Sigmoid colon (tissue), 4 donors: Measurements from ENCODE around the gene CEP112.

ENCODE experiments used
- EP300 ChIP-seq, 4 donors: sonication (generic); formaldehyde crosslinking; IDR thresholded peaks; one replicate each; pipeline ENCODE4 v1.6.1; 2017; ENCODE audit warnings: antibody characterized with exemption in 4 of 4
- POLR2A ChIP-seq, 2 donors: fragments of 450-650 bp; IDR thresholded peaks; one replicate each; pipeline ENCODE4 v1.6.1; 2016; ENCODE audit warnings: antibody characterized with exemption in 2 of 2, mild to moderate bottlenecking in 2 of 2, moderate library complexity in 2 of 2
- POLR2AphosphoS5 ChIP-seq, 4 donors: sonication (generic); formaldehyde crosslinking; IDR thresholded peaks; one replicate each; pipeline ENCODE4 v1.6.1; 2017; ENCODE audit warnings: antibody characterized with exemption in 4 of 4
- TF ChIP-seq, protein P1 (sequence below), 4 experiments: fragments of 450-650 bp in 3 of 4; fragments of 200-600 bp in 1 of 4; IDR thresholded peaks; one replicate each; pipeline ENCODE4 v1.5.1; 2016 to 2019; ENCODE audit warnings: antibody characterized with exemption in 4 of 4, mild to moderate bottlenecking in 3 of 4, moderate library complexity in 2 of 4

DNA sequence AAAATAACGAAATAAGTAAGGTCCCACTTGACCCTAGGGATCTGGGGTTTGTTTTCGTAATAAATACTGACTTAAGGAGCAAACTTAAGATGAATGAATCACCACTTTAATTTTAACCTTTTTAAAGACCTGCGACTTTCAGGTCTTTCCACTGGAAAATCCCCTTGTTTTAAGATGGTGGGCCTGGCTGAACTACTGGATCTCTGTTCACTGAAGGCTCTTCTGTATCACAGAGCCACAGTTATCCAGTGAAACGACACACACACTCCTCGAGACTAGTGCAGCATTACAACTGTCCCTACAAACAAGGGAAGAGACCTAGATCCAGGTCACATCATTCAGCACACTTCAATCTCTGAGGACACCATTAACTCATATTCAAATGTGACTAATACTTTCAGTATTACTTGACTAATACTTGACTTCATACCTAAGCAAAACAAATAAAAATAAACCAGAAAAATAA lies 299.0 kb downstream of the CEP112 start:
- no peak for TF ChIP-seq POLR2A (IDR thresholded peaks at IDR 0.05)
- no peak for TF ChIP-seq POLR2AphosphoS5 (IDR thresholded peaks at IDR 0.05)
- TF ChIP-seq, protein P1, sequence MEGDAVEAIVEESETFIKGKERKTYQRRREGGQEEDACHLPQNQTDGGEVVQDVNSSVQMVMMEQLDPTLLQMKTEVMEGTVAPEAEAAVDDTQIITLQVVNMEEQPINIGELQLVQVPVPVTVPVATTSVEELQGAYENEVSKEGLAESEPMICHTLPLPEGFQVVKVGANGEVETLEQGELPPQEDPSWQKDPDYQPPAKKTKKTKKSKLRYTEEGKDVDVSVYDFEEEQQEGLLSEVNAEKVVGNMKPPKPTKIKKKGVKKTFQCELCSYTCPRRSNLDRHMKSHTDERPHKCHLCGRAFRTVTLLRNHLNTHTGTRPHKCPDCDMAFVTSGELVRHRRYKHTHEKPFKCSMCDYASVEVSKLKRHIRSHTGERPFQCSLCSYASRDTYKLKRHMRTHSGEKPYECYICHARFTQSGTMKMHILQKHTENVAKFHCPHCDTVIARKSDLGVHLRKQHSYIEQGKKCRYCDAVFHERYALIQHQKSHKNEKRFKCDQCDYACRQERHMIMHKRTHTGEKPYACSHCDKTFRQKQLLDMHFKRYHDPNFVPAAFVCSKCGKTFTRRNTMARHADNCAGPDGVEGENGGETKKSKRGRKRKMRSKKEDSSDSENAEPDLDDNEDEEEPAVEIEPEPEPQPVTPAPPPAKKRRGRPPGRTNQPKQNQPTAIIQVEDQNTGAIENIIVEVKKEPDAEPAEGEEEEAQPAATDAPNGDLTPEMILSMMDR (IDR thresholded peaks at IDR 0.05): no peak
- no peak for TF ChIP-seq EP300 (IDR thresholded peaks at IDR 0.05)
